ENCODE data around the gene RNPS1. TPM values are rescaled to one million over a fixed set of nuclear protein-coding genes. Genes with fewer than 3 reads are reported as not detected.

Gene RNPS1
- total and polyA plus RNA-seq, 9 of the 15 experiments (the other 6 are each of a cell fraction or from before 2014, with no cell fraction given): 44.9 to 338 (median 202) TPM

DNA sequence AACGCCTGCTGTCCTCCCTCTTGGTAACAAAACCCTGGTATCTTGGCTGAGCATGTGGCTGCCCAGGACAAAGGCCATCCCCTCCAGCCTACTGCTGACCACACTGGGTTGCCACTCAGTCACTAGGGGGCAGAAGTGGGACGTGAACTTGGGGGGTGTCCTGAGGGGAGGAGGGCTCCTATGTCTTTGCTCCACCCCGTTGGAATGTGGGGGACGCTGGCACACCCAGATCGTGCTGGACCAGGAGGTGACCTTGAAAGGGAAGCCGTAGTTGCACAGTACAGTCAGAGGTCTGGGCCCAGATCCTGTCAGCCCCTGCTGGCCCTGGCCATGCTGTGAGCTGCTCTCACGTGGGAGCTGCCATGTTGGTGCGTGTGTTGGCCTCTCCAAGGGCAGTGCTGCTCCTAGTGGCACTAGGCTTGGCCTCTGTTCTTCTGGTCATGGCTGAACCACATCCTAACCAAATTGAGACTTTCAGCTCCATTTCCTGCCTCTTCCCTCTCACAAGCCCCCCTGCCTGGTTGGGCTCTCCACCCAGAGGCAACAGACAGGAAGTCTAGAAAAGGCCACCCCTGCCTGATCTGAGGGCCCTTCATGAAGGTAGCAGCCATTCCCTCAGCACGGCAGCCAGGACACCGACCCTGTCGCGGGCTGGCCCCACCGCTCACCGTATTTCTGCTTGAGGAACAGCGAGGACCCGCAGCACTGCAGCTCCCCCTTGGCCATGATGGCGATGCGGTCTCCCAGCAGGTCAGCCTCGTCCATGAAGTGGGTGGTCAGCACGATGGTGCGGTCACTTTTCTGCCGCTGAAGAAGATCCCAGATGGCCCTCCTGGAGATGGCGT, 29.0 kb upstream of the RNPS1 start (continued):
- TF ChIP-seq, protein P1, sequence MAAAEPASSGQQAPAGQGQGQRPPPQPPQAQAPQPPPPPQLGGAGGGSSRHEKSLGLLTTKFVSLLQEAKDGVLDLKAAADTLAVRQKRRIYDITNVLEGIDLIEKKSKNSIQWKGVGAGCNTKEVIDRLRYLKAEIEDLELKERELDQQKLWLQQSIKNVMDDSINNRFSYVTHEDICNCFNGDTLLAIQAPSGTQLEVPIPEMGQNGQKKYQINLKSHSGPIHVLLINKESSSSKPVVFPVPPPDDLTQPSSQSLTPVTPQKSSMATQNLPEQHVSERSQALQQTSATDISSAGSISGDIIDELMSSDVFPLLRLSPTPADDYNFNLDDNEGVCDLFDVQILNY (CRISPR knock-in tag; IDR thresholded peaks at IDR 0.05): 0 out of 2 replicates have a peak, but pooled peaks have one; percentile 76
- TF ChIP-seq TOE1 (IDR thresholded peaks at IDR 0.05; ENCODE audit: borderline replicate concordance) (no peak), TOE1 (CRISPR knock-in tag; IDR thresholded peaks at IDR 0.05; ENCODE audit: borderline replicate concordance, low read depth) (no peak), SMAD4 (CRISPR knock-in tag; conservative IDR thresholded peaks at IDR 0.05) (0 out of 2 replicates have a peak, but pooled peaks have one; percentile 32), SIX5 (IDR thresholded peaks at IDR 0.05; ENCODE audit: borderline replicate concordance in 1 of 2, insufficient read depth in 1 of 2, low read depth in 1 of 2, low read length in 2 of 2) (no peak), YY1 (IDR thresholded peaks at IDR 0.05; ENCODE audit: borderline replicate concordance in 1 of 3, control insufficient read depth in 1 of 3, extremely low read depth in 1 of 3, insufficient read depth in 3 of 3, insufficient read length in 1 of 3, insufficient replicate concordance in 2 of 3, low read depth in 1 of 3, low read length in 2 of 3) (peak; percentile 23 to 72 (median 43)), ZNF384 (IDR thresholded peaks at IDR 0.05; ENCODE audit: low read depth, low read length) (no peak), ZNF436 (CRISPR knock-in tag; IDR thresholded peaks at IDR 0.05) (no peak)
- TF ChIP-seq, protein P2, sequence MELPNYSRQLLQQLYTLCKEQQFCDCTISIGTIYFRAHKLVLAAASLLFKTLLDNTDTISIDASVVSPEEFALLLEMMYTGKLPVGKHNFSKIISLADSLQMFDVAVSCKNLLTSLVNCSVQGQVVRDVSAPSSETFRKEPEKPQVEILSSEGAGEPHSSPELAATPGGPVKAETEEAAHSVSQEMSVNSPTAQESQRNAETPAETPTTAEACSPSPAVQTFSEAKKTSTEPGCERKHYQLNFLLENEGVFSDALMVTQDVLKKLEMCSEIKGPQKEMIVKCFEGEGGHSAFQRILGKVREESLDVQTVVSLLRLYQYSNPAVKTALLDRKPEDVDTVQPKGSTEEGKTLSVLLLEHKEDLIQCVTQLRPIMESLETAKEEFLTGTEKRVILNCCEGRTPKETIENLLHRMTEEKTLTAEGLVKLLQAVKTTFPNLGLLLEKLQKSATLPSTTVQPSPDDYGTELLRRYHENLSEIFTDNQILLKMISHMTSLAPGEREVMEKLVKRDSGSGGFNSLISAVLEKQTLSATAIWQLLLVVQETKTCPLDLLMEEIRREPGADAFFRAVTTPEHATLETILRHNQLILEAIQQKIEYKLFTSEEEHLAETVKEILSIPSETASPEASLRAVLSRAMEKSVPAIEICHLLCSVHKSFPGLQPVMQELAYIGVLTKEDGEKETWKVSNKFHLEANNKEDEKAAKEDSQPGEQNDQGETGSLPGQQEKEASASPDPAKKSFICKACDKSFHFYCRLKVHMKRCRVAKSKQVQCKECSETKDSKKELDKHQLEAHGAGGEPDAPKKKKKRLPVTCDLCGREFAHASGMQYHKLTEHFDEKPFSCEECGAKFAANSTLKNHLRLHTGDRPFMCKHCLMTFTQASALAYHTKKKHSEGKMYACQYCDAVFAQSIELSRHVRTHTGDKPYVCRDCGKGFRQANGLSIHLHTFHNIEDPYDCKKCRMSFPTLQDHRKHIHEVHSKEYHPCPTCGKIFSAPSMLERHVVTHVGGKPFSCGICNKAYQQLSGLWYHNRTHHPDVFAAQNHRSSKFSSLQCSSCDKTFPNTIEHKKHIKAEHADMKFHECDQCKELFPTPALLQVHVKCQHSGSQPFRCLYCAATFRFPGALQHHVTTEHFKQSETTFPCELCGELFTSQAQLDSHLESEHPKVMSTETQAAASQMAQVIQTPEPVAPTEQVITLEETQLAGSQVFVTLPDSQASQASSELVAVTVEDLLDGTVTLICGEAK (IDR thresholded peaks at IDR 0.05): no peak
- TF ChIP-seq, protein P2 (CRISPR knock-in tag; IDR thresholded peaks at IDR 0.05): no peak
- TF ChIP-seq, protein P3, sequence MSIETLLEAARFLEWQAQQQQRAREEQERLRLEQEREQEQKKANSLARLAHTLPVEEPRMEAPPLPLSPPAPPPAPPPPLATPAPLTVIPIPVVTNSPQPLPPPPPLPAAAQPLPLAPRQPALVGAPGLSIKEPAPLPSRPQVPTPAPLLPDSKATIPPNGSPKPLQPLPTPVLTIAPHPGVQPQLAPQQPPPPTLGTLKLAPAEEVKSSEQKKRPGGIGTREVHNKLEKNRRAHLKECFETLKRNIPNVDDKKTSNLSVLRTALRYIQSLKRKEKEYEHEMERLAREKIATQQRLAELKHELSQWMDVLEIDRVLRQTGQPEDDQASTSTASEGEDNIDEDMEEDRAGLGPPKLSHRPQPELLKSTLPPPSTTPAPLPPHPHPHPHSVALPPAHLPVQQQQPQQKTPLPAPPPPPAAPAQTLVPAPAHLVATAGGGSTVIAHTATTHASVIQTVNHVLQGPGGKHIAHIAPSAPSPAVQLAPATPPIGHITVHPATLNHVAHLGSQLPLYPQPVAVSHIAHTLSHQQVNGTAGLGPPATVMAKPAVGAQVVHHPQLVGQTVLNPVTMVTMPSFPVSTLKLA (conservative IDR thresholded peaks at IDR 0.05): peak in 1 of 2 experiments; percentile 65; a peak in 2 of 4 replicates
- TF ChIP-seq, protein P4, sequence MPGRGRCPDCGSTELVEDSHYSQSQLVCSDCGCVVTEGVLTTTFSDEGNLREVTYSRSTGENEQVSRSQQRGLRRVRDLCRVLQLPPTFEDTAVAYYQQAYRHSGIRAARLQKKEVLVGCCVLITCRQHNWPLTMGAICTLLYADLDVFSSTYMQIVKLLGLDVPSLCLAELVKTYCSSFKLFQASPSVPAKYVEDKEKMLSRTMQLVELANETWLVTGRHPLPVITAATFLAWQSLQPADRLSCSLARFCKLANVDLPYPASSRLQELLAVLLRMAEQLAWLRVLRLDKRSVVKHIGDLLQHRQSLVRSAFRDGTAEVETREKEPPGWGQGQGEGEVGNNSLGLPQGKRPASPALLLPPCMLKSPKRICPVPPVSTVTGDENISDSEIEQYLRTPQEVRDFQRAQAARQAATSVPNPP (IDR thresholded peaks at IDR 0.05; ENCODE audit: borderline replicate concordance, insufficient read depth, insufficient read length): no peak

Data from K562 (cell line).